OCI-LY1 (cell line): ENCODE data around the gene CSGALNACT2.

Source experiments
- EZH2 ChIP-seq: fragments of 200-600 bp; sonication (generic), shearing (Covaris generic); IDR thresholded peaks from 2 replicates; pipeline ENCODE4 v1.8.0; 2017; ENCODE audit warnings: borderline replicate concordance, mixed run types, mild to moderate bottlenecking, antibody characterized with exemption, low read length, moderate library complexity, mixed read lengths
- TF ChIP-seq, protein P1 (sequence below): fragments of 200-600 bp; sonication (generic), shearing (Covaris generic); IDR thresholded peaks from 2 replicates; pipeline ENCODE4 v1.5.1; 2017; ENCODE audit warnings: mild to moderate bottlenecking, antibody characterized with exemption, low read length, moderate library complexity, mixed read lengths

GRCh38 chr10:43102063-43102828 is 36.0 kb upstream of the CSGALNACT2 start:
- TF ChIP-seq, protein P1, sequence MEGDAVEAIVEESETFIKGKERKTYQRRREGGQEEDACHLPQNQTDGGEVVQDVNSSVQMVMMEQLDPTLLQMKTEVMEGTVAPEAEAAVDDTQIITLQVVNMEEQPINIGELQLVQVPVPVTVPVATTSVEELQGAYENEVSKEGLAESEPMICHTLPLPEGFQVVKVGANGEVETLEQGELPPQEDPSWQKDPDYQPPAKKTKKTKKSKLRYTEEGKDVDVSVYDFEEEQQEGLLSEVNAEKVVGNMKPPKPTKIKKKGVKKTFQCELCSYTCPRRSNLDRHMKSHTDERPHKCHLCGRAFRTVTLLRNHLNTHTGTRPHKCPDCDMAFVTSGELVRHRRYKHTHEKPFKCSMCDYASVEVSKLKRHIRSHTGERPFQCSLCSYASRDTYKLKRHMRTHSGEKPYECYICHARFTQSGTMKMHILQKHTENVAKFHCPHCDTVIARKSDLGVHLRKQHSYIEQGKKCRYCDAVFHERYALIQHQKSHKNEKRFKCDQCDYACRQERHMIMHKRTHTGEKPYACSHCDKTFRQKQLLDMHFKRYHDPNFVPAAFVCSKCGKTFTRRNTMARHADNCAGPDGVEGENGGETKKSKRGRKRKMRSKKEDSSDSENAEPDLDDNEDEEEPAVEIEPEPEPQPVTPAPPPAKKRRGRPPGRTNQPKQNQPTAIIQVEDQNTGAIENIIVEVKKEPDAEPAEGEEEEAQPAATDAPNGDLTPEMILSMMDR, result no peak
- TF ChIP-seq EZH2, result no peak
